HG02610 (cell line): Measurements from ENCODE around the gene EPN3.
A peak's percentile ranks its signal among the peaks of the same experiment; 100 is the strongest.

ENCODE experiments used
- ATAC-seq: cut with Tn5 transposase; IDR thresholded peaks from one replicate; pipeline ENCODE4 v1.9.1; 2021; ENCODE audit warnings: mild to moderate bottlenecking, moderate library complexity; ENCODE audit not compliant: unreplicated experiment

The EPN3 gene

GRCh38 chr17:50533720-50534148 lies 1.2 kb downstream of the EPN3 start:
- ATAC-seq = no peak

GRCh38 chr17:50534222-50534978 lies 1.9 kb downstream of the EPN3 start:
- ATAC-seq = no peak

- ATAC-seq = no peak
Measured at GRCh38 chr17:50534979-50535326, 2.4 kb downstream of the EPN3 start.

GRCh38 chr17:50535407-50535806 lies 2.9 kb downstream of the EPN3 start:
- no peak for ATAC-seq

GRCh38 chr17:50536683-50537646 lies 4.4 kb downstream of the EPN3 start:
- no peak for ATAC-seq

GRCh38 chr17:50537721-50538548 lies 5.4 kb downstream of the EPN3 start:
- ATAC-seq = no peak

- no peak for ATAC-seq
Measured at GRCh38 chr17:50538549-50539410, 6.2 kb downstream of the EPN3 start.

GRCh38 chr17:50539762-50540559 lies 7.4 kb downstream of the EPN3 start:
- ATAC-seq = no peak

GRCh38 chr17:50540560-50541401 lies 8.2 kb downstream of the EPN3 start:
- no peak for ATAC-seq

GRCh38 chr17:50541402-50541715 lies 8.8 kb downstream of the EPN3 start:
- ATAC-seq = no peak

GRCh38 chr17:50541716-50542688 lies 9.5 kb downstream of the EPN3 start:
- peak; percentile 74 for ATAC-seq

- no peak for ATAC-seq
Measured at GRCh38 chr17:50542795-50543774, 10.6 kb downstream of the EPN3 start.

- ATAC-seq = no peak
Measured at GRCh38 chr17:50544516-50544915, 12.0 kb downstream of the EPN3 start.

- no peak for ATAC-seq
Measured at GRCh38 chr17:50545311-50545710, 12.8 kb downstream of the EPN3 start.

GRCh38 chr17:50546701-50547034 lies 14.1 kb downstream of the EPN3 start:
- ATAC-seq = no peak

GRCh38 chr17:50547035-50547735 lies 14.7 kb downstream of the EPN3 start, which contains the start of gene SPATA20:
SPATA20 (plus strand) TSS chr17:50547174; CDS start chr17:50547209, 35 bp downstream.
- peak; percentile 79 for ATAC-seq
